IMR-90 (cell line): Measurements from ENCODE around the gene MFAP3L.

Source experiments
- BHLHE40 ChIP-seq: fragments of 150-350 bp; IDR thresholded peaks from 2 replicates; pipeline ENCODE4 v1.6.1; 2016; ENCODE audit warnings: mild to moderate bottlenecking, low read depth, low read length
- CEBPB ChIP-seq: IDR thresholded peaks from 2 replicates; pipeline ENCODE4 v1.6.1; 2012; ENCODE audit warnings: low read depth, low read length, improper control_type of control experiment
- FOS ChIP-seq: fragments of 150-350 bp; IDR thresholded peaks from 2 replicates; pipeline ENCODE4 v1.6.1; 2016; ENCODE audit warnings: low read depth, low read length
- MAFK ChIP-seq: IDR thresholded peaks from 2 replicates; pipeline ENCODE4 v1.6.1; 2012; ENCODE audit warnings: low read depth, low read length, improper control_type of control experiment
- MAZ ChIP-seq: IDR thresholded peaks from 2 replicates; pipeline ENCODE4 v1.6.1; 2012; ENCODE audit warnings: low read depth, mild to moderate bottlenecking, low read length, improper control_type of control experiment, moderate library complexity, borderline replicate concordance
- POLR2A ChIP-seq: IDR thresholded peaks from 2 replicates; pipeline ENCODE4 v1.6.1; 2012; ENCODE audit warnings: mild to moderate bottlenecking, low read depth, low read length
- USF2 ChIP-seq: fragments of 150-350 bp; IDR thresholded peaks from 2 replicates; pipeline ENCODE4 v1.6.1; 2017; ENCODE audit warnings: mild to moderate bottlenecking, antibody characterized with exemption, low read length, low read depth
- TF ChIP-seq, protein P1 (sequence below): conservative IDR thresholded peaks from 2 replicates; pipeline ENCODE4 v1.5.1; 2012; ENCODE audit warnings: mild to moderate bottlenecking, low read depth, low read length, improper control_type of control experiment

DNA sequence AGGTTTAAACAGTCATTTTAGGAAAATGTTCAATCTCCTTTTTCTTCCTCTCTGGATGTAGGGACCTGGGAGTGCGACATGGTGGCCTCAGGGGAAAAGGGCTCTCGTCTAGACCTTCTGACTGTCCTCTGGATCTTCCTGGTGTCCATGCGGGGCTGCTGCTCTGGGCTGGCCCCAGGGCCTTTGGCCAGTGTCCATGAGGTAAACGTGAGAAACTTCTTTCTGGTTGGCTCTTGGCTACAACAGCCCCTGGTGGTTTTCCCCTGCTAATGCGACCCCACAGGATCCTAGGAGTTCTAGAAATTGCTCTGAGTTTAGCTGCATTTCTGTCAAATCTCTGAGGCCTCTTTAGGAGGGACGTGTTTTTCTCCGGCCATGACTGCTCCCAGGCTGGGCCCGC lies 85.7 kb downstream of the MFAP3L start:
- TF ChIP-seq, protein P1, sequence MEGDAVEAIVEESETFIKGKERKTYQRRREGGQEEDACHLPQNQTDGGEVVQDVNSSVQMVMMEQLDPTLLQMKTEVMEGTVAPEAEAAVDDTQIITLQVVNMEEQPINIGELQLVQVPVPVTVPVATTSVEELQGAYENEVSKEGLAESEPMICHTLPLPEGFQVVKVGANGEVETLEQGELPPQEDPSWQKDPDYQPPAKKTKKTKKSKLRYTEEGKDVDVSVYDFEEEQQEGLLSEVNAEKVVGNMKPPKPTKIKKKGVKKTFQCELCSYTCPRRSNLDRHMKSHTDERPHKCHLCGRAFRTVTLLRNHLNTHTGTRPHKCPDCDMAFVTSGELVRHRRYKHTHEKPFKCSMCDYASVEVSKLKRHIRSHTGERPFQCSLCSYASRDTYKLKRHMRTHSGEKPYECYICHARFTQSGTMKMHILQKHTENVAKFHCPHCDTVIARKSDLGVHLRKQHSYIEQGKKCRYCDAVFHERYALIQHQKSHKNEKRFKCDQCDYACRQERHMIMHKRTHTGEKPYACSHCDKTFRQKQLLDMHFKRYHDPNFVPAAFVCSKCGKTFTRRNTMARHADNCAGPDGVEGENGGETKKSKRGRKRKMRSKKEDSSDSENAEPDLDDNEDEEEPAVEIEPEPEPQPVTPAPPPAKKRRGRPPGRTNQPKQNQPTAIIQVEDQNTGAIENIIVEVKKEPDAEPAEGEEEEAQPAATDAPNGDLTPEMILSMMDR: no peak
- no peak for TF ChIP-seq BHLHE40
- no peak for TF ChIP-seq MAFK
- no peak for TF ChIP-seq POLR2A
- TF ChIP-seq FOS: no peak
- TF ChIP-seq CEBPB: no peak
- TF ChIP-seq MAZ: no peak
- TF ChIP-seq USF2: no peak
